ENCODE data around the gene RHOA. TPM values are rescaled to one million over a fixed set of nuclear protein-coding genes. Genes with fewer than 3 reads are reported as not detected.

Gene RHOA
- total RNA-seq, 4 donors from 2014 or later: 244 to 411 (median 282) TPM

- in situ Hi-C loops (cut with MboI; ENCODE audit: low sequenced_read_pairs in 4 of 4): loop anchor here in 2 of 4 donors (10.0 kb wide), 1 partner anchor 98 kb away; no protein-coding TSS in a partner anchor
Observed at GRCh38 chr3:49346797-49347251, 65.0 kb downstream of the RHOA start.

DNA sequence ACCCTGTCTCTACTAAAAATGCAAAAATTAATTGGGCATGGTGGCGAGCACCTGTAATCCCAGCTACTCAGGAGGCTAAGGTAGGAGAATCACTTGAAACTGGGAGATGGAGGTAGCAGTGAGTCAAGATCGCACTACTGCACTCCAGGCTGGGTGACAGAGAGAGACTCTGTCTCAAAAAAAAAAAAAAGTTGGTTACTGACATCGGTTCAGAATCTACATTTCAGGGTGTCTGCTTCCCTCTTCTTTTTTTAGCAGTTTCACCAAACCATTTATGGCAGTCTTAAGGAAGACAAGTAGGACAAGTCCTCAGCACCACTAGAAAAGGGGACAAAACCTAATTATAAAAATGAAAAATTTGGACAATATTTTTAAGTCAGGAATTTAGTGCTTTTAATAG lies 68.6 kb downstream of the RHOA start:
- Histone ChIP-seq H3K4me3 (no peak overlapping the region), H3K36me3 (no peaks in the 10 kb centered on the region), H3K27ac (peak overlapping the region; percentile 38 to 92 (median 60)), H3K27me3 (no peaks in the 10 kb centered on the region), H3K4me1 (peaks cover 5 to 19% of the 10 kb centered on the region in 2 donors), H3K9me3 (no peaks in the 10 kb centered on the region)
- in situ Hi-C loops (cut with MboI; ENCODE audit: low sequenced_read_pairs in 4 of 4) (loop anchor here (5.0 to 10.0 kb wide), 3 partner anchors 102 to 109 kb away; no protein-coding TSS in a partner anchor), intact Hi-C loops (cut with DNase I; ENCODE audit: low total_unique reads) (loop anchor here (5.0 kb wide), 1 partner anchor 84 kb away; the partner anchor contains the start of gene NICN1)
- no peak for ATAC-seq
- TF ChIP-seq, protein P1, sequence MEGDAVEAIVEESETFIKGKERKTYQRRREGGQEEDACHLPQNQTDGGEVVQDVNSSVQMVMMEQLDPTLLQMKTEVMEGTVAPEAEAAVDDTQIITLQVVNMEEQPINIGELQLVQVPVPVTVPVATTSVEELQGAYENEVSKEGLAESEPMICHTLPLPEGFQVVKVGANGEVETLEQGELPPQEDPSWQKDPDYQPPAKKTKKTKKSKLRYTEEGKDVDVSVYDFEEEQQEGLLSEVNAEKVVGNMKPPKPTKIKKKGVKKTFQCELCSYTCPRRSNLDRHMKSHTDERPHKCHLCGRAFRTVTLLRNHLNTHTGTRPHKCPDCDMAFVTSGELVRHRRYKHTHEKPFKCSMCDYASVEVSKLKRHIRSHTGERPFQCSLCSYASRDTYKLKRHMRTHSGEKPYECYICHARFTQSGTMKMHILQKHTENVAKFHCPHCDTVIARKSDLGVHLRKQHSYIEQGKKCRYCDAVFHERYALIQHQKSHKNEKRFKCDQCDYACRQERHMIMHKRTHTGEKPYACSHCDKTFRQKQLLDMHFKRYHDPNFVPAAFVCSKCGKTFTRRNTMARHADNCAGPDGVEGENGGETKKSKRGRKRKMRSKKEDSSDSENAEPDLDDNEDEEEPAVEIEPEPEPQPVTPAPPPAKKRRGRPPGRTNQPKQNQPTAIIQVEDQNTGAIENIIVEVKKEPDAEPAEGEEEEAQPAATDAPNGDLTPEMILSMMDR (IDR thresholded peaks at IDR 0.05 in 4 of 5, conservative IDR thresholded peaks at IDR 0.05 in 1 of 5): no peak
- TF ChIP-seq POLR2A (IDR thresholded peaks at IDR 0.05): no peak
- no peak for DNase-seq

More at GRCh38 chr3:49346797-49347251, 65.0 kb downstream of the RHOA start:
- TF ChIP-seq, protein P1 (IDR thresholded peaks at IDR 0.05 in 4 of 5, conservative IDR thresholded peaks at IDR 0.05 in 1 of 5): no peak
- TF ChIP-seq POLR2A (IDR thresholded peaks at IDR 0.05): no peak
- peaks cover 0 to 10% of the 10 kb centered on the region in 2 donors for H3K4me1 ChIP-seq
- no peaks in the 10 kb centered on the region for H3K27me3 ChIP-seq
- DNase-seq: no peak
- ATAC-seq: no peak
- no peak overlapping the region for H3K4me3 ChIP-seq
- intact Hi-C loops (cut with DNase I; ENCODE audit: low total_unique reads): no loop called here
- H3K27ac ChIP-seq: peak overlapping the region; percentile 69 to 92 (median 82)
- no peaks in the 10 kb centered on the region for H3K36me3 ChIP-seq
- no peaks in the 10 kb centered on the region for H3K9me3 ChIP-seq

DNA sequence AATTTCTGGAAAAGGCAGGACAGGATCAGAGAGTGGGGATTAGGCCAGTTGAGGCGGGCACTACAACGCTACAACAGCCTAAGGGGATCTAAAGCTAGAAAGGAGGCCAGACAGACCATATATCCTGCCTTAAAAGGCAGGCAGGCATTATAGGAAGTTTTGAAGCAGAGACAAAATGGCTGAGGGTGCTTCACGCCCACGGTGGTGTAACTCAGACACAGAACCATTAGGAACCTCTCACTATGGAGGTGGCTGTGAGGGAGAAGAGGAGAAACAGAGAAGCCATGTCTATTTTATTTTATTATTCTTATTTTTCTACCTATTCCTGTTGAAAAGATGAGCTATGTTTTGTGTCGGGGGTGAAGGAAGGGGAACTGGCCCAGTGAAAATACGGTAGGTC lies 69.8 kb downstream of the RHOA start:
- intact Hi-C loops (cut with DNase I; ENCODE audit: low total_unique reads) (loop anchor here (5.0 kb wide), 1 partner anchor 85 kb away; the partner anchor contains the start of gene NICN1), in situ Hi-C loops (cut with MboI; ENCODE audit: low sequenced_read_pairs in 4 of 4) (loop anchor here (5.0 to 10.0 kb wide), 3 partner anchors 103 to 110 kb away; no protein-coding TSS in a partner anchor)
- H3K27me3 ChIP-seq: no peaks in the 10 kb centered on the region
- peaks cover 5 to 22% of the 10 kb centered on the region in 2 donors for H3K4me1 ChIP-seq
- peaks cover 0 to 2% of the 10 kb centered on the region in 2 donors for H3K36me3 ChIP-seq
- ATAC-seq (no peak), DNase-seq (no peak)
- peak overlapping the region; percentile 83 to 92 (median 90) for H3K27ac ChIP-seq
- H3K9me3 ChIP-seq: no peaks in the 10 kb centered on the region
- TF ChIP-seq POLR2A (IDR thresholded peaks at IDR 0.05): no peak
- TF ChIP-seq, protein P1 (IDR thresholded peaks at IDR 0.05 in 4 of 5, conservative IDR thresholded peaks at IDR 0.05 in 1 of 5): no peak
- no peak overlapping the region for H3K4me3 ChIP-seq

GRCh38 chr3:49339941-49340800 lies 71.6 kb downstream of the RHOA start, which contains the start of gene USP4:
USP4 (minus strand) TSS chr3:49340053; CDS start chr3:49340024, 29 bp downstream.
- in situ Hi-C loops (cut with MboI; ENCODE audit: low sequenced_read_pairs in 4 of 4): loop anchor here (5.0 to 10.0 kb wide), 3 partner anchors 105 to 112 kb away; no protein-coding TSS in a partner anchor
- peaks cover 5 to 18% of the 10 kb centered on the region in 2 donors for H3K4me1 ChIP-seq
- intact Hi-C loops (cut with DNase I; ENCODE audit: low total_unique reads): loop anchor here (1.0 to 5.0 kb wide), 5 partner anchors 18 to 169 kb away; partner anchors contain the start of genes GPX1, KLHDC8B, NICN1 and TCTA
- H3K27me3 ChIP-seq: no peaks in the 10 kb centered on the region
- peak; percentile 61 to 62 for TF ChIP-seq POLR2A (IDR thresholded peaks at IDR 0.05)
- TF ChIP-seq, protein P1 (IDR thresholded peaks at IDR 0.05 in 4 of 5, conservative IDR thresholded peaks at IDR 0.05 in 1 of 5): peak; percentile 13 to 52 (median 35)
- peak; percentile 85 to 89 for ATAC-seq
- peak; percentile 77 to 83 for DNase-seq
- H3K9me3 ChIP-seq: no peaks in the 10 kb centered on the region
- peak within 1 kb of the TSS; percentile 83 to 92 (median 90) for H3K27ac ChIP-seq
- peak within 1 kb of the TSS; percentile 76 to 86 (median 82) for H3K4me3 ChIP-seq
- peaks cover 0 to 16% of the 10 kb centered on the region in 2 donors for H3K36me3 ChIP-seq

All from gastrocnemius medialis (tissue), 4 donors.